GM21526 (cell line): ENCODE results near the gene NFS1.
"Not testable (repeated sequence)": the region's sequence is repeated elsewhere in the genome, so short reads cannot be mapped to it uniquely, and the experiment has no call there.

Experiments
- ATAC-seq: cut with Tn5 transposase; IDR thresholded peaks from one replicate; pipeline ENCODE4 v1.9.1; 2021; ENCODE audit warnings: moderate library complexity; ENCODE audit not compliant: unreplicated experiment, low FRiP score

NFS1 gene

DNA sequence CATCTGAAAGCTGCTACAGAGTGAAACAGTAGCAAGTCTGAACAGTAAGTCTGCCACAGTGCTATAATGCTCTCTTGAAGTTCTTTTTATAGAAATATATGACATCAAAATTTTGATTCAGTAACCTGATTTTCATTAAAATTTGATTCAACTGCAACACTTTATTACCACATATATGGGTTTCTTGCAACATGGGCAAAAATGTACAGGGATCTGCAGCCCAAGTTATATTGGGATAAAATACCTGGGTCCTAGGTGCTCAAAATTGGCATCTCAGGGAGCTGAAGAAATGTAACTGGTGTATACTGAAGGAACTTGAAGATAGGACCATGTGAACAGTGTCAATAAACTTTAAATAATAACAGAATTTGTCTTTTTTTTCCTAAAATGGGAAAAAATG is 10.9 kb upstream of the NFS1 start:
- no peak for ATAC-seq

GRCh38 chr20:35709259-35709658 is 10.1 kb upstream of the NFS1 start:
- ATAC-seq: no peak

- ATAC-seq: no peak
These were observed 9.3 kb upstream of the NFS1 start for GRCh38 chr20:35708502-35708901.

- not testable (repeated sequence) for ATAC-seq
These were observed 7.7 kb upstream of the NFS1 start for GRCh38 chr20:35706591-35707529.

GRCh38 chr20:35705894-35706293 is 6.7 kb upstream of the NFS1 start:
- ATAC-seq: not testable (repeated sequence)

DNA sequence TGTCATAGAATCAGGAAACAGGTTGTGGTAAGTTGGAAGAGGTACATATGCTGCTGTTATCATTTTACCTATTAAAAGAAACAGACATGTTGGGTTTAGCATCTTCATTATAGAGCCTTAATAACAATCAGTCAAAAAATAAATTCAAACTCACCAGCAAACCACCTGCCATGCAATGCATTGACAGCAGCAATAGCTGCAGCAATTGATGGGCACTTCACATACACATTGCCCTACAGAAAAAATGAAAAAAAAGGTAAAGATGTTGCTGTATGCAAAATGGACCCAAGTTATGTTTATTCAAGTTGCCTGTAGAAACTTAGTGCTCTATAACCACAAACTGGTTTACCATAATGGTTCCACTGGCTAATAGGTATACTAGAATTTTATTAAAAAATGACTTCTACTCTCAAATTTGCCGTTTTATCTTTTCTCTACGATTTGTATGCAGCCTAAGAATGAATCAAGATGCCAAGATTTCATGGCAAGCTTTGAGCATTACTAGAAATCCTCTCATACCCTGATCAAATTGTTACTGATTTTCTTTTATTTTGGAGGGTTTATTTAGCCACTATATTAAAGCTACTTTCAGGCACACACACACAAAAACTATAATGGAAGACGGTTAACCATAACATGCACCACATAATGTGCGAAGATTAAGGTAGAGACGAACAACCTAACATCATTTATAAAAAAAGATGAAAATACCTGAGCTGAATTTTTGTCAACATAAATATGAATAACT is 5.5 kb upstream of the NFS1 start:
- no peak for ATAC-seq

DNA sequence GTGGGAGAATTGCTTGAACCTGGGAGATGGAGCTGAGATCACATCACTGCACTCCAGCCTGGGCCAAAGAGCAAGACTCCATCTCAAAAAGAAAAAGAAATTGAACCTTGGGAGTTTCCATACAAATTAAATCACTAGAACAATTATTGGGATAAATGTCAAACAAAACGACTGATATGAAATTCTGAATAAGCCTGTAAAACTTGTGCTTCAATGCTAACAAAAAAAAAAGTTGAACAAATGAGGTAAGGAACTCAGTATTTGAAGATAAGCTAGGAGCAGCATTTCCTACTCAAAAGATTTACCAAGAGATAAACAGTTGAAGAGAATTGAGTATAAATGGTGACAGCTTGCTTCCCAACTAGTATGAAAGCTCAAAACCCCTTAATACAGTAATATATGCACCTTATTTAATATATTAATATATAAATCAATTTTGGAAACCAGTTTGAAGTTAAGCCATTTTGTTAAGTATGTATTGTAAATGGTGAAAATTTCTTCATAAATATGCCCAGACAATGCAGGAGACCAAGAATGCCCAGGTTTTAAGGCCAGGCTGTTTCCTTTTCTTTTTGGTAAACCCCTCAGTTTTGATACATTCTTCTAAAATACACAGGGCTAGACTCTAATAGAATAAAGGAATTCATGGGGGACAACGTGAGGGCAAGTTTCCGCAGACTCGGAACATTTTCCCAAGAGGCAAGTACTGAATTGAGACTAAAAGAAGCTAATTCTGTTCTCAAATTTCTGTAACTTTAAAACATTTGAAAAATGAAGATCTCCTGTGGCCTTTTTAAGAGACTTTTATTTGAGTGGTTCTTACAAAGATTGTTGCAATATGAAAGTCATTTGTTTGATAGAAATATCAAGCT is 3.9 kb upstream of the NFS1 start:
- ATAC-seq: no peak

DNA sequence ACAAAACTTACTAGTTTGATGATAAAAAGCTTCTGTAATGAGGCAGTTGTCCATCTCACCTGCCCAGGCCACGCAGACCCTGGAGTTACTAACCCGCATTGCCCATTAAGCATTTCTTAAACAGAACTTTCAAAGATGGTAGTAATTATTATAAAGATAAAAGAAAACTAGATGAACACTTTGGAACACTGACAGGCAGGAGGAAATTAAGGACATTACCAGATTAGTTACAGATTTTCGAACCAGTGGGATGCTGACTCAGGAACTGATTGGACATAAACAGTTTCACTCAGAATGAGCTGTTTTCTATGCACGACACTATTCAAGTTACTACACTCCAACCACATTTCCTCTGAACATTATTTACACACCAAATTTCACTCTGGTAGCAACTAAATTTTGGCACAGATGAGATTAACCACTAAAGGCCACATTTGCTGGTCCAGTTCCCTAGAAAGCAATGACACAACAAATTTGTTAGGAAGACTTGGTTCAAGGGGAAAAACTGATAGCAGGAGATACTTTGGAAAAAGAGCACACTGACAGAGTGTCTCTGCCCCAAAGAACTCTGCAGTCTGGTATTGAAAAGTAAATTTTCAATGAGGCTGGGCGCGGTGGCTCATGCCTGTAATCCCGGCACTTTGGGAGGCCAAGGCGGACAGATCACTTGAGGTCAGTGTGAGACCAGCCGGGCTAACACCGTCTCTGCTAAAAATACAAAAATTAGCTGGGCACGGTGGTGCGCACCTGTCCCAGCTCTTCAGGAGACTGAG is 3.1 kb upstream of the NFS1 start:
- no peak for ATAC-seq

- no peak for ATAC-seq
These were observed 1.5 kb upstream of the NFS1 start for GRCh38 chr20:35700625-35701148.

- ATAC-seq: no peak
These were observed 939 bp upstream of the NFS1 start for GRCh38 chr20:35699957-35700624.

DNA sequence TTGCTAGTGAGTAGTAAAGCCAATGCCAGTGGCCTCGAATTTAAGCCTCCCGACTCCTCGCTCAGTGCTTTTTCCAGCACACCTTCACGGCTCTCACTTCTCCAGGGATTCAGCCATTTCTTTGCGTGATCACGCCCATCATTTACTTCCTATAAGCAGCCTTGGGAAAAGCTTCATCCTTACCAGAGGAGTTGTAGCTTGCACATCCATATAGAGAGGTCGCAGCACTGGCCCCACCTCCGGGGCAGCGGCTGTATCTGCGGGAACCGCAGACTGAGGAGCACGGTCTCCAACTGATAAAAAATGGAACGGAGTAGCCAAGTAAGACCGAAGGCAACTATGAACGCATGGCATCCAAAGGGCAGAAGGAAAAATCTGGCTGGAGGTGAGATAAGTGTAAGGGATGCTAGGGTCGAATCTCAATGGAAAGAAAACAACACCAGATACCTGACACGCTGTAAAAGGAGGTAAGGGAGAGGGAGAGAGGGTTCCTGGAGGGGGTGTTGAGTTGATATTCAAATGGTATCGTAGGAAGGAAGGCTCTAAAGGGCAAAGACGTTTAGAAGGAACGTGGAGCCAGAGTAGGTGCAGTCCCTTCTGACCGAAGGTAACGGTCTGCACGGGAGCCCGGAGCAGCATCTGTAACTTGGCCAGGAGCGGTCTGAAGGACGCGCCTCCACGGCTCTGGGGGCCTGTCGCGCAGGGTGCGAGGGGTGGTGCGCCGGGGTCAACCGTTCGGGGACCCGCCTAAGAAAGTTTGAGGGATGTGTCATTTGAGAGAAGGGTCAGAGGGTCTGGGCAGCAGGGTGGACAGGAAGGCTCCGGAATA is 640 bp downstream of the NFS1 start:
- ATAC-seq: no peak

DNA sequence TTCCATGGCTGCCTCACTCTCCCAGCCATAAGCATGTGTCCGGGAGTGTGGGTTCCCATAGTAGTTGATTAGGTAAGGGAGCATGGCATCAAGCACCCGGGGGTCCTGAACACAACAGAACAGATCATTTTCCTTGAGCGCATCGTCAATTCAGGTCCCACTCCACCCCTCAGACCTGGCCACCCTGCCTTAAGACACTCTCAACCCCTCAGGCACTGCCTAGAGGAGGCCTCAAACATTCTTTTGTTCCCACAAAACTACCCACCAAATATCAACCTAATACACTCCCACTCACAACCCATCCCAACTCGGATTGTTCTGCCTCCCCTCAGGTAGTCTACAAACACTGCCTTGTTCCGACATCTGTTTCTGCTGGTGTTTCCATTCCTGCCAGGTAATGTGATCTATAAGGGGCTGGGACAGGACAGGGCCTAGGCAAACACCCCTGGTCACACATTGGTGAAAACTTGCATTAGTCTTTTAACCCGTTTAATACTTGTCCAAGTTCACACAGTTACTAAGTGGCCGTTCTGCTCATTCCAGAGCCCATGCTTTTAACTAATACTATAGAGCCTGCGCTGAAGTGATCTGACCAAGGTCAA is 1.4 kb downstream of the NFS1 start:
- ATAC-seq: no peak

GRCh38 chr20:35695978-35696377 is 3.2 kb downstream of the NFS1 start:
- ATAC-seq: no peak

DNA sequence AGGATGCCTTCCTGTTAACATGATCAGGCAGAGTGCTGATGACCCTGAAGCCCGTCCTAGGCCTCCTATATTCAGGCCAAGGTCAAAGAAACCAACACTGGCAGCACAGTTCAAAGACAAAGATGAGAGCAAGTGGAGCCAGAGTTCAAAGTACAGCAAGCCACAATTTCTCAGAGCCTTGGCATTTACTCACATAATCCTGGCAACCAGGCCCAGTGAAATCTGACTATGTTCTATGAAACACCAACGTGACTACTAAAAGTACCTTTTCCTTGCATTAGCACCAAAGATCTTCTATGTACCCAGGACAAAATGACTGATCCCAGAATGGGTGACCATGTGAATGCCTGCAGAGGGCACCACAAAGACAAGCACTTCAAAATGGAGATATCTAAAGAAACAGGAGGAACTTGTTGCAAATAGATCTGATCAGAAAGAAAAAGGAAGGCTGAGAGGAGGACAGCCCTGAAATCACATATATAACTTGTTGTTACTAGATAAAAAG is 3.9 kb downstream of the NFS1 start:
- ATAC-seq: no peak

GRCh38 chr20:35690265-35690664 is 8.9 kb downstream of the NFS1 start:
- no peak for ATAC-seq

DNA sequence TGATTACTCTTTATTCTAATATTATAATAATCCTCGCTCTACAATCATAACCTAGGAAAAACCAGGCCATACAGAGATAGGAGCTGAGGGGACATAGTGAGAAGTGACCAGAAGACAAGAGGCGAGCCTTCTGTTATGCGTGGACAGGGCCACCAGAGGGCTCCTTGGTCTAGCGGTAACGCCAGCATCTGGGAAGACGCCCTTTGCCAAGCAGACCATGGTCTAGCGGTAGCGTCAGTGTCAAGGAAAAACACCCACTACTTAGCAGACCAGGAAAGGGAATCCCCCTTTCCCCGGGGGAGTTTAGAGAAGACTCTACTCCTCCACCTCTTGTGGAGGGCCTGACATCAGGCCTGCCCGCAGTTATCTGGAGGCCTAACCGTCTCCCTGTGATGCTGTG is 12.3 kb downstream of the NFS1 start:
- not testable (repeated sequence) for ATAC-seq

DNA sequence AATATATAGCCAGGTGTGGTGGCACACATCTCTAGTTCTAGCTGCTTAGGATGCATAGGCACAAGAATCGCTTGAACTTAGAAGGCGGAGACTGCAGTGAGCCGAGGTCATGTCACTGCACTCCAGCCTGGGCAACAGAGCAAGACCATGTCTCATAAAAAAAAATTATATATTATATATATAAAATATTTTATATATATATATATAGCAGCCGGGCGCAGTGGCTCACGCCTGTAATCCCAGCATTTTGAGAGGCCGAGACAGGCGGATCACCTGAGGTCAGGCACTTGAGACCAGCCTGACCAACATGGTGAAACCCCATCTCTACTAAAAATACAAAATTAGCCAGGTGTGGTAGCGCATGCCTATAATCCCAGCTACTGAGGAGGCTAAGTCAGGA is 13.8 kb downstream of the NFS1 start:
- ATAC-seq: not testable (repeated sequence)

- no peak for ATAC-seq
These were observed 17.2 kb downstream of the NFS1 start for GRCh38 chr20:35681960-35682359.
